CD4-positive, CD25-positive, alpha-beta regulatory T cell (primary cell): ENCODE data around the gene KCNAB1. TPM values are rescaled to one million over a fixed set of nuclear protein-coding genes. Genes with fewer than 3 reads are reported as not detected.

Experiments
- ATAC-seq, 2 donors: fragments of 150-1000 bp; cut with Tn5 transposase; one replicate each; pipeline ENCODE4 v1.10.0; 2021; ENCODE audit warnings: low read depth in 2 of 2, moderate number of reproducible peaks in 2 of 2, moderate library complexity in 1 of 2
- DNase-seq, 3 donors: peaks; one replicate each; pipeline versions ENCODE4 v3.0.0 to v3.0.0-alpha.2; 2012 to 2022; ENCODE audit warnings: mixed read lengths in 1 of 3
- H3K27ac ChIP-seq: one replicate; pipeline ENCODE4 v1.7.0; 2013; ENCODE audit warnings: mild to moderate bottlenecking, low read length; ENCODE audit not compliant: insufficient read depth, poor library complexity, severe bottlenecking
- H3K27me3 ChIP-seq: one replicate; pipeline ENCODE4 v1.7.0; 2013; ENCODE audit warnings: low read length; ENCODE audit not compliant: control insufficient read depth, insufficient read depth
- H3K36me3 ChIP-seq: one replicate; pipeline ENCODE4 v1.7.0; 2013; ENCODE audit warnings: mild to moderate bottlenecking, low read length, moderate library complexity; ENCODE audit not compliant: control insufficient read depth, insufficient read depth
- H3K4me1 ChIP-seq: 2 replicates; pipeline ENCODE4 v1.7.0; 2013; ENCODE audit warnings: mild to moderate bottlenecking, low read length; ENCODE audit not compliant: insufficient read depth, control insufficient read depth, poor library complexity, severe bottlenecking
- H3K4me3 ChIP-seq: one replicate; pipeline ENCODE4 v1.7.0; 2013; ENCODE audit warnings: low read depth, mild to moderate bottlenecking, low read length, moderate library complexity
- H3K9me3 ChIP-seq, 2 experiments: 1 replicate in 1 of 2; 2 replicates in 1 of 2; pipeline ENCODE4 v1.7.0; 2013; ENCODE audit warnings: low read length in 2 of 2, mild to moderate bottlenecking in 1 of 2, moderate library complexity in 1 of 2; ENCODE audit not compliant: control insufficient read depth in 2 of 2
- H3K27ac Mint-ChIP-seq, 3 donors: one replicate each; pipeline ENCODE4 v1.8.0; 2020 to 2022; ENCODE audit warnings: mild to moderate bottlenecking in 3 of 3, mixed read lengths in 3 of 3, moderate library complexity in 2 of 3
- H3K27me3 Mint-ChIP-seq: one replicate; pipeline ENCODE4 v1.8.0; 2022; ENCODE audit warnings: mild to moderate bottlenecking, mixed read lengths
- H3K36me3 Mint-ChIP-seq: one replicate; pipeline ENCODE4 v1.8.0; 2020; ENCODE audit warnings: mixed read lengths
- H3K4me1 Mint-ChIP-seq, 4 donors: one replicate each; pipeline ENCODE4 v1.8.0; 2020 to 2022; ENCODE audit warnings: mixed read lengths in 4 of 4, mild to moderate bottlenecking in 1 of 4
- H3K4me3 Mint-ChIP-seq, 4 donors: one replicate each; pipeline ENCODE4 v1.8.0; 2020 to 2022; ENCODE audit warnings: mild to moderate bottlenecking in 4 of 4, mixed read lengths in 4 of 4, moderate library complexity in 3 of 4
- H3K9me3 Mint-ChIP-seq, 7 donors: one replicate each; pipeline ENCODE4 v1.8.0; 2020 to 2022; ENCODE audit warnings: mixed read lengths in 7 of 7, mild to moderate bottlenecking in 3 of 7, moderate library complexity in 2 of 7
- polyA plus RNA-seq, 4 donors: library from polyadenylated mRNA; unstranded; fragments of 300-500 nt; fragmentation: Illumina TruSeq; gene quantifications; one replicate each; pipeline ENCODE4 v1.2.3, GENCODE V29; 2021
- total RNA-seq: library from RNA; stranded (reverse); gene quantifications from one replicate; pipeline ENCODE4 v1.2.3, GENCODE V29; 2022

The KCNAB1 gene
- total and polyA plus RNA-seq, 5 donors from 2014 or later = 0.08 to 0.26 (median 0.17) TPM

DNA sequence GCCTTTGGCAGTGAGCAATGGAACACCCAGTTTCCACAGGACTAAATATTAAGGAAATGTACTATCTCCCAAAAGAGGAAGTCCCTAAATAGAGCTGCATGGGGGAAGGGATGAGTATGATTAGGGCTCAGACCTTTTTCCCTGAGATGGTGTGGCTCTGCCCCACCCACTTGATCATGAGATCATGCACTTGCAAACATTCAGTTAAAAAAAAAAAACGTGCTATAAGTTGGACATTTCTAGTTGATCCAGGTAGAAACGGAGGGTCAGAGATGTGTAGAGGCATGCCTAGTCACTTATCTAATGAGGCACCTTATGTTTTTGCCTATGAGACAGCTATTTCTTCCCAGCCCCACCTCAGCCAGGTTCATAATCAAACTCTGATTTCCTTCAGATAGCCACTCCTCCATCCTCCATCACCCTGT is 459.1 kb downstream of the KCNAB1 start:
- Histone ChIP-seq H3K9me3 (no peaks in the 10 kb centered on the region), H3K36me3 (no peaks in the 10 kb centered on the region), H3K4me1 (no peaks in the 10 kb centered on the region), H3K4me3 (no peak overlapping the region), H3K27me3 (peaks cover 18% of the 10 kb centered on the region), H3K27ac (no peak overlapping the region)
- Mint-ChIP-seq H3K27me3 (peaks cover 41% of the 10 kb centered on the region), H3K4me1 (no peaks in the 10 kb centered on the region), H3K27ac (no peak overlapping the region), H3K9me3 (peaks cover 0 to 4% (median 0%) of the 10 kb centered on the region in 7 donors), H3K4me3 (no peak overlapping the region), H3K36me3 (no peaks in the 10 kb centered on the region)
- ATAC-seq (no peak), DNase-seq (no peak)

DNA sequence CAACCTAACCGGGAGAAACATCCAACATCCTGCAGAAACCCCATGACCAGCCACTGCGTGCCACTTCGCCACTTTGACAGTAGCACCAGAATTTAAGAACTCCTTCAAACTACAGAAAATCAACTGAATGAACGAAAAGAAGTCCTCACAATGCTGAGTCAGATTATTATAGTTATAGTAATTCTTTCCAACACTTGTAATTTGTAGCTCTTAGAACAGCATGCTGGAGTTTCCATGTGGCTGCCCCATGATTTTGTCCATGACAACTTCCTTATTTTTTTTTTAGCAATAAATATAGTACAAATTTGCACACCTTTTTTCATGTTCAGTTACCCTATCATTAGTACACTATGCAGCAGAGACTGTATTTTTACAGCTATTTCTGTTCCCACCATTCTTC is 460.7 kb downstream of the KCNAB1 start:
- Mint-ChIP-seq H3K4me3 (no peak overlapping the region), H3K4me1 (no peaks in the 10 kb centered on the region), H3K27me3 (peaks cover 43% of the 10 kb centered on the region), H3K9me3 (peaks cover 0 to 6% (median 0%) of the 10 kb centered on the region in 7 donors), H3K36me3 (no peaks in the 10 kb centered on the region), H3K27ac (no peak overlapping the region)
- no peaks in the 10 kb centered on the region for H3K4me1 ChIP-seq
- peaks cover 9% of the 10 kb centered on the region for H3K27me3 ChIP-seq
- no peaks in the 10 kb centered on the region for H3K36me3 ChIP-seq
- DNase-seq (no peak), ATAC-seq (no peak)
- no peak overlapping the region for H3K4me3 ChIP-seq
- no peak overlapping the region for H3K27ac ChIP-seq
- no peaks in the 10 kb centered on the region for H3K9me3 ChIP-seq

DNA sequence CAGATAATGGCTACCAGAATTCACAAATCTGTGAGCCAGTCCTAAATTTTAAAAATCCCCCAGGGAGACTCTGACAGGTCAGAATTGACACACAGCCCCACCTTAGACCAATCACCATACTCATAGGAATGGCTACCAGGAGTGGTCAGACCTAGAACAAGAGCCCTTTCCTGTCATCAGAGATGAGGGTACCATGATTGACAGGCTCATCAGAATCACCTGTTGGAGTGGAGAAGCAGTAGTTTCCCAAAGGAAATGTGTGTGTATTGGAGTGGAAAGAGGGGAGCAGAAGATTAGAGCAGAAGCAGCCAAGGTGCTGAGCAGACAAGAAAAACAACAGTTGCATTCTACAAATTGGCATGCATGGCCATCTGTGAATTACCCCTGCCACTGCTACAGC is 461.6 kb downstream of the KCNAB1 start:
- H3K4me3 Mint-ChIP-seq = no peak overlapping the region
- H3K4me1 Mint-ChIP-seq = no peaks in the 10 kb centered on the region
- H3K9me3 Mint-ChIP-seq = peaks cover 0 to 6% (median 0%) of the 10 kb centered on the region in 7 donors
- Histone ChIP-seq H3K36me3 (no peaks in the 10 kb centered on the region), H3K4me3 (no peak overlapping the region), H3K27me3 (peaks cover 4% of the 10 kb centered on the region), H3K9me3 (no peaks in the 10 kb centered on the region), H3K27ac (no peak overlapping the region), H3K4me1 (no peaks in the 10 kb centered on the region)
- no peaks in the 10 kb centered on the region for H3K36me3 Mint-ChIP-seq
- ATAC-seq (no peak), DNase-seq (no peak)
- H3K27ac Mint-ChIP-seq = no peak overlapping the region
- H3K27me3 Mint-ChIP-seq = peaks cover 39% of the 10 kb centered on the region

DNA sequence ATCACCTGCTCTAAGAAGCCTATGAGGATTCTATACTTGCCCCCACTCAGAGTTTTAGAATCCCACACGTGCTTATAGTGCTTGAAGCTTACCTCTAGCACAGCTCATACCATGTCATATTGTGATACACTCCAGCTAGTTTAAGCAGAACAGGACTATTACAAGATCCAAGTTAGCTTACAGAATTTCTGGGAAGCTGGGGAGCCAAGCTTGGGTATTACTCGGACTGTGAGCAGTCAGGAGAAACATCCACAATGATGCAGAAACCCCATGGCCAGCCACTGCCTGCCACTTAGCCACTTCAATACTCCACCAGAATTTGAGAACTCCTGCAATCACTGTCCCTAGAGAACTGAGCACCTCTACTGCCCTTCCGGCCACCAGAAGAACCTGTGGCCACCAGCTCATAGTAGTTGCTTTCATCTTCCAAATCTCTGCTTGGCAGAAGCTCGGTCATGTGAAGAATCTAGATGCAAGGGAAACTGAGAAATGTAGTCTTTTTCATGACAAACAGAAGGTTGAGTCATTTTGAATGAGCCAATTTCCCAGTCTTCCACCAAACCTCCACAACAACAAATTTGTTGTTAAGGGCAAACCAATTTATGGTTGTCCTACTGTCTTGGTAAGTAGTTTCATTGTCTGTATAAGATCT is 462.3 kb downstream of the KCNAB1 start:
- no peak for ATAC-seq
- no peaks in the 10 kb centered on the region for H3K4me1 ChIP-seq
- H3K4me3 Mint-ChIP-seq = no peak overlapping the region

DNA sequence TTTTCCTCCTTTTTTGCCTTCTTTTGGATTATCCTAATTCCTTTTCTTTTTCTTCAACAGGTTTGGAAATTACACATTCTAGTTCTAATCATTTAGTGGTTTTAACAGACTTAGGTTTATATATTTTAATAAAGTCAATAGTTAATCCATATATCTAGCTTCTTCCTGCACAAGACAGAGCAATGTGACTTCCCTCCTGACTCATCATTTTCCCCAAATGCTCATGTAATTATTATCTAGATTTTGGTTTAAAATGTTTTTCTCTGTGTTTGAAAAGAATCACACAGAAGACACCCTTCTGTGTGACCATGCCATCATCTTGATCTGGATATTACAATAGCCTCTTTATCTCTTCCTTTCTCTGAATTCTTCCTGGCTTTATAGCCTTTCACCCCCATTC is 463.1 kb downstream of the KCNAB1 start:
- no peak for DNase-seq
- H3K27me3 ChIP-seq = peaks cover 2% of the 10 kb centered on the region

More for the DNA sequence above, 462.3 kb downstream of the KCNAB1 start:
- Mint-ChIP-seq H3K9me3 (peaks cover 0 to 6% (median 0%) of the 10 kb centered on the region in 7 donors), H3K27me3 (peaks cover 39% of the 10 kb centered on the region), H3K27ac (no peak overlapping the region), H3K4me1 (no peaks in the 10 kb centered on the region), H3K36me3 (no peaks in the 10 kb centered on the region)
- Histone ChIP-seq H3K27ac (no peak overlapping the region), H3K36me3 (no peaks in the 10 kb centered on the region), H3K27me3 (peaks cover 2% of the 10 kb centered on the region), H3K4me3 (no peak overlapping the region), H3K9me3 (no peaks in the 10 kb centered on the region)
- DNase-seq = no peak

DNA sequence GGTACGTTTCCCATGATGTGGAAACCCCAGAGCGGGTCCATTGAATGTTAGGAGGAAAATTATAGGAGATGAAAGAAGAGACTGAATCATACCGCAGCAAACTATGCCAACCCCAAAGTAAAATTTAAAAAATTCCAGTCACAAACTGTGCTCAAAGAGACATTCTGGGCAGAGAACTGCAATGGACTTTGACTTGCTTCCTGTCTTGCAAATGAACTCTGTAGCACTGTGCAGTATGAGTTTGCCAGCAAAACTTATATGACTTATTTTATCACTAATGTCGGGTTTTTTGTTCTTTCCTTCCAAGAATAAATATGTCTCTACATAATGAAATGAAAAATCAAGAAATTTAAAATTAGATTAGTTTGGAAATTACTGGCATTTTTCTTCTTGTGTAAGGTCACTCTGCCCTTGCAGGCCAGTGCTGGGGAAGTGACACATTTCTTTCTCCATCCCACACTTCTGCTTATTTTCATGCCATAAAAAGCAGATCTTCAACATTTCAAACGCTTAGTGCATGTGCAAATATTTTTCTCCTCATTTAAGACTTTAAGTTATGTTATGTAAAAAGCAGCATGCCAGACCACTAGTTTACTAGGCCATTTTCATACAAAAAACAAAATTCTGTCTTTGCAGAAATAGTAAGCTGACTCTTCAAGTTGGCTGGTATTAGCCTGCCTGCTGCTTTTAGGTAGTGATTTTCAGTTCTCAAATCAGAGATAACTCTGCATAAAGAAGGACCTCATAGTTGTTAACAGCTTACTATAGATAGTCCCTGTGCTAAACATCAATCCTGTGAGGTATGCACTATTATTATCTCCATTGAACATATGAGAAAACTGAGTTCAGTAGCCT is 466.8 kb downstream of the KCNAB1 start:
- peaks cover 27% of the 10 kb centered on the region for H3K27me3 Mint-ChIP-seq
- Histone ChIP-seq H3K27me3 (peaks cover 2% of the 10 kb centered on the region), H3K4me3 (no peak overlapping the region), H3K36me3 (no peaks in the 10 kb centered on the region), H3K27ac (no peak overlapping the region), H3K4me1 (no peaks in the 10 kb centered on the region), H3K9me3 (no peaks in the 10 kb centered on the region)
- H3K9me3 Mint-ChIP-seq = peaks cover 0 to 10% (median 1%) of the 10 kb centered on the region in 7 donors
- no peak overlapping the region for H3K27ac Mint-ChIP-seq
- no peaks in the 10 kb centered on the region for H3K4me1 Mint-ChIP-seq
- H3K4me3 Mint-ChIP-seq = no peak overlapping the region
- ATAC-seq (no peak), DNase-seq (no peak)
- H3K36me3 Mint-ChIP-seq = no peaks in the 10 kb centered on the region

More for the DNA sequence above, 463.1 kb downstream of the KCNAB1 start:
- no peak overlapping the region for H3K4me3 Mint-ChIP-seq
- Histone ChIP-seq H3K9me3 (no peaks in the 10 kb centered on the region), H3K4me1 (no peaks in the 10 kb centered on the region), H3K36me3 (no peaks in the 10 kb centered on the region), H3K27ac (no peak overlapping the region), H3K4me3 (no peak overlapping the region)
- no peak for ATAC-seq
- no peak overlapping the region for H3K27ac Mint-ChIP-seq
- H3K27me3 Mint-ChIP-seq = peaks cover 39% of the 10 kb centered on the region
- no peaks in the 10 kb centered on the region for H3K4me1 Mint-ChIP-seq
- no peaks in the 10 kb centered on the region for H3K36me3 Mint-ChIP-seq
- H3K9me3 Mint-ChIP-seq = peaks cover 0 to 6% (median 0%) of the 10 kb centered on the region in 7 donors

DNA sequence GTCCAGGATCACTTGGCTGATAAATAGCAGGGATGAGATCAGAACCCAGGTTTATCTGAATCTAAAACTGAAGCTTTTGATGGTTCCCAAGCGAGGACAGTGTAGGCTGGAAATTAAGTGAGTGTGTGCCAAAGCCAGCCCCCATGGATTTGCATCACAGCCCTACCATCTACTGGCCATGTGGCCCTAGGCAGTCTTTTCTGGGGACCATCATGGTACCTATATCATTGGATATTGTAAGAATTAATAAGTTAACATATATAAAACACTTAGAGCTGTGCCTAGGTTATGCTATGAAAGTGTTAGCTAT is 467.3 kb downstream of the KCNAB1 start:
- no peak overlapping the region for H3K27ac ChIP-seq
- no peaks in the 10 kb centered on the region for H3K36me3 ChIP-seq
- peaks cover 27% of the 10 kb centered on the region for H3K27me3 Mint-ChIP-seq
- H3K27ac Mint-ChIP-seq = no peak overlapping the region
- no peaks in the 10 kb centered on the region for H3K4me1 Mint-ChIP-seq
- H3K4me3 ChIP-seq = no peak overlapping the region
- ATAC-seq = no peak
- H3K36me3 Mint-ChIP-seq = no peaks in the 10 kb centered on the region
- no peak for DNase-seq
- H3K9me3 Mint-ChIP-seq = peaks cover 0 to 10% (median 1%) of the 10 kb centered on the region in 7 donors
- H3K9me3 ChIP-seq = no peaks in the 10 kb centered on the region
- no peaks in the 10 kb centered on the region for H3K4me1 ChIP-seq
- peak overlapping the region in 1 of 4 donors; percentile 52 for H3K4me3 Mint-ChIP-seq
- peaks cover 2% of the 10 kb centered on the region for H3K27me3 ChIP-seq
